ENCODE data around the gene PIK3C2G. TPM values are rescaled to one million over a fixed set of nuclear protein-coding genes. Genes with fewer than 3 reads are reported as not detected.

The PIK3C2G gene
- total and polyA plus RNA-seq, 2 of the 13 experiments (the other 11 are each of a cell fraction or from before 2014, with no cell fraction given): not detected

- no peak overlapping the region for H2AFZ ChIP-seq (ENCODE audit: low read length)
- H3K27ac ChIP-seq (ENCODE audit: extremely low read length, insufficient read depth, low read length): no peak overlapping the region
- WGBS (ENCODE audit: low lambda C conversion rate): 50% methylated on average over 2 of the region's 2 CpGs
- no peaks in the 10 kb centered on the region for H3K79me2 ChIP-seq (ENCODE audit: insufficient read depth, low read length)
- ATAC-seq (no peak), FAIRE-seq (no peak), DNase-seq (ENCODE audit: low spot score) (no peak)
- H3K4me1 ChIP-seq (ENCODE audit: insufficient read depth, low read length): 0 out of 2 replicates have a peak, but pooled peaks cover 6% of the 10 kb centered on the region
- no peaks in the 10 kb centered on the region for H3K9me3 ChIP-seq (ENCODE audit: low read length)
- BruUV-seq (replicated peaks): no TSS peak
- ChIA-PET CTCF (ENCODE audit: low intra/inter-chr PET ratio, low total read pairs) (no interaction called here), POLR2A (no interaction called here)
- intact Hi-C loops (cut with micrococcal nuclease; ENCODE audit: unreplicated experiment): no loop called here
- no peak overlapping the region for H3K4me2 ChIP-seq (ENCODE audit: low read depth, low read length)
- no peaks in the 10 kb centered on the region for H3K27me3 ChIP-seq (ENCODE audit: control insufficient read depth in 1 of 2, insufficient read depth in 2 of 2, low read length in 2 of 2)
- H3K9ac ChIP-seq (ENCODE audit: insufficient read depth, low read depth, low read length): no peak overlapping the region
- H3K36me3 ChIP-seq (replicated peaks in 1 of 2; ENCODE audit: control insufficient read depth in 1 of 2, insufficient read depth in 2 of 2, low read length in 2 of 2): no peaks in the 10 kb centered on the region
- in situ Hi-C loops (cut with HindIII; ENCODE audit: extremely low pct_ligation_motif_present, low pct_unique_long_range_greater_than_20kb): no loop called here
- no peak overlapping the region for H3K4me3 ChIP-seq (replicated peaks in 1 of 3; ENCODE audit: insufficient read depth in 1 of 3, low read depth in 2 of 3, low read length in 3 of 3)
- no peaks in the 10 kb centered on the region for H4K20me1 ChIP-seq (ENCODE audit: insufficient read depth, low read length)
- TF ChIP-seq ZUFSP (CRISPR knock-in tag; IDR thresholded peaks at IDR 0.05; ENCODE audit: borderline replicate concordance) (no peak), ZNF598 (CRISPR knock-in tag; IDR thresholded peaks at IDR 0.05; ENCODE audit: borderline replicate concordance) (no peak), MIER2 (CRISPR knock-in tag; IDR thresholded peaks at IDR 0.05) (no peak), MLXIP (CRISPR knock-in tag; IDR thresholded peaks at IDR 0.05; ENCODE audit: borderline replicate concordance) (no peak), NPAS2 (CRISPR knock-in tag; IDR thresholded peaks at IDR 0.05; ENCODE audit: borderline replicate concordance) (no peak), PPARG (CRISPR knock-in tag; conservative IDR thresholded peaks at IDR 0.05) (no peak)
Measured at GRCh38 chr12:18549598-18549997, 288.3 kb downstream of the PIK3C2G start.
